B cell (primary cell): ENCODE results near the gene UTP25. TPM values are rescaled to one million over a fixed set of nuclear protein-coding genes. Genes with fewer than 3 reads are reported as not detected.

ENCODE experiments used
- ATAC-seq: fragments of 200-7000 bp; cut with Tn5 transposase; one replicate; pipeline ENCODE4 v1.10.0; 2021; ENCODE audit warnings: low read depth, mild to moderate bottlenecking, moderate number of reproducible peaks, moderate library complexity
- CTCF ChIA-PET: fragments of 350-600 bp; sonication (Branson Sonifier 250); formaldehyde crosslinking; loops from one replicate; lab custom pipeline; 2021; ENCODE audit warnings: antibody characterized with exemption, inconsistent platforms; lab: Charles Lee
- POLR2A ChIA-PET: fragments of 350-600 bp; sonication (Branson Sonifier 250); formaldehyde crosslinking; loops from one replicate; lab custom pipeline; 2021; ENCODE audit warnings: antibody characterized with exemption; lab: Charles Lee
- DNase-seq: peaks from one replicate; pipeline ENCODE4 v3.0.0; 2013
- H2AFZ ChIP-seq: 2 replicates; pipeline ENCODE4 v1.6.1; 2012; ENCODE audit warnings: mild to moderate bottlenecking, low read depth, low read length; ENCODE audit not compliant: insufficient read depth, poor library complexity, severe bottlenecking
- H3K27ac ChIP-seq, 2 donors: 1 replicate in 1 of 2; 2 replicates in 1 of 2; pipeline ENCODE4 v1.5.1; 2012 to 2013; ENCODE audit warnings: low read length in 2 of 2, mild to moderate bottlenecking in 2 of 2, moderate library complexity in 1 of 2
- H3K27me3 ChIP-seq, 4 experiments: fragments of 200-600 bp in 1 of 4; sonication (generic) in 1 of 4; replicated peaks in 1 of 4; 1 replicate in 2 of 4; 2 replicates in 2 of 4; pipeline versions ENCODE4 v1.6.1 to v1.7.0; 2013 to 2016; ENCODE audit warnings: low read length in 3 of 4, mild to moderate bottlenecking in 2 of 4, mixed read lengths in 1 of 4, moderate library complexity in 1 of 4; ENCODE audit not compliant: insufficient read depth in 4 of 4, control insufficient read depth in 3 of 4; ENCODE audit errors: control extremely low read depth in 1 of 4
- H3K36me3 ChIP-seq, 2 experiments: replicated peaks in 1 of 2; 1 replicate in 1 of 2; 2 replicates in 1 of 2; pipeline versions ENCODE4 v1.6.1 to v1.7.1; 2013; ENCODE audit warnings: low read length in 1 of 2; ENCODE audit not compliant: insufficient read depth in 2 of 2, control insufficient read depth in 1 of 2; ENCODE audit errors: control extremely low read depth in 1 of 2, extremely low read depth in 1 of 2
- H3K4me1 ChIP-seq, 2 donors: fragments of 200-600 bp in 1 of 2; sonication (generic) in 1 of 2; 1 replicate in 1 of 2; 2 replicates in 1 of 2; pipeline versions ENCODE4 v1.5.1 to v1.6.1; 2013 to 2017; ENCODE audit warnings: low read length in 2 of 2; ENCODE audit not compliant: control insufficient read depth in 2 of 2, insufficient read depth in 2 of 2
- H3K4me2 ChIP-seq: replicated peaks from 2 replicates; pipeline ENCODE3; 2012; ENCODE audit warnings: mild to moderate bottlenecking, low read depth, low read length; ENCODE audit not compliant: poor library complexity, severe bottlenecking
- H3K4me3 ChIP-seq, 5 experiments: fragments of 200-600 bp in 1 of 5; sonication (generic) in 1 of 5; 1 replicate in 3 of 5; 2 replicates in 2 of 5; pipeline versions ENCODE4 v1.5.1 to v1.7.0; 2011 to 2016; ENCODE audit warnings: low read length in 4 of 5, mild to moderate bottlenecking in 4 of 5, low read depth in 2 of 5, control low read depth in 1 of 5, moderate library complexity in 1 of 5; ENCODE audit not compliant: insufficient read depth in 1 of 5; ENCODE audit errors: control extremely low read depth in 1 of 5, extremely low read depth in 1 of 5
- H3K79me2 ChIP-seq: fragments of 200-600 bp; sonication (generic); one replicate; pipeline ENCODE4 v1.6.0; 2016; ENCODE audit warnings: low read length; ENCODE audit not compliant: control insufficient read depth, insufficient read depth
- H3K9ac ChIP-seq: fragments of 200-600 bp; sonication (generic); 2 replicates; pipeline ENCODE4 v1.6.1; 2017; ENCODE audit warnings: mild to moderate bottlenecking, low read length, moderate library complexity
- H3K9me3 ChIP-seq, 3 donors: one replicate each; pipeline versions ENCODE4 v1.6.1 to v1.7.1; 2013; ENCODE audit warnings: low read length in 2 of 3; ENCODE audit not compliant: control insufficient read depth in 2 of 3, insufficient read depth in 1 of 3; ENCODE audit errors: control extremely low read depth in 1 of 3
- H4K20me1 ChIP-seq: 2 replicates; pipeline ENCODE4 v1.6.0; 2012; ENCODE audit warnings: mild to moderate bottlenecking, low read length; ENCODE audit not compliant: insufficient read depth, control insufficient read depth, poor library complexity, severe bottlenecking
- H3K27ac Mint-ChIP-seq: one replicate; pipeline ENCODE4 v1.8.0; 2021; ENCODE audit warnings: mixed read lengths
- H3K27me3 Mint-ChIP-seq: one replicate; pipeline ENCODE4 v1.8.0; 2021; ENCODE audit warnings: mixed read lengths
- H3K4me1 Mint-ChIP-seq: one replicate; pipeline ENCODE4 v1.8.0; 2021; ENCODE audit warnings: mixed read lengths
- H3K4me3 Mint-ChIP-seq: one replicate; pipeline ENCODE4 v1.8.0; 2021; ENCODE audit warnings: mixed read lengths
- H3K9me3 Mint-ChIP-seq: one replicate; pipeline ENCODE4 v1.8.0; 2022; ENCODE audit warnings: mixed read lengths; ENCODE audit not compliant: insufficient read depth
- CTCF ChIP-seq: fragments of 200-600 bp; IDR thresholded peaks from one replicate; pipeline ENCODE4 v1.8.0; 2022; ENCODE audit warnings: antibody characterized with exemption, mild to moderate bottlenecking
- EZH2 ChIP-seq: IDR thresholded peaks from 2 replicates; pipeline ENCODE4 v1.6.1; 2012; ENCODE audit warnings: borderline replicate concordance, low read depth, mild to moderate bottlenecking, moderate library complexity, low read length; ENCODE audit not compliant: insufficient read depth, poor library complexity, severe bottlenecking
- WGBS: methylation state at CpG from one replicate; pipeline ENCODE4 v1.1.5; 2013; ENCODE audit warnings: missing lambda C conversion rate; ENCODE audit not compliant: insufficient coverage; 5-methylcytosine and 5-hydroxymethylcytosine counted together
- intact Hi-C: fragments of 100-400 bp; cut with micrococcal nuclease; formaldehyde crosslinking; loops from one replicate; pipeline ENCODE4 v1.10.0; 2022
- polyA plus RNA-seq: library from polyadenylated mRNA; depleted of rRNA; stranded (reverse); fragments of >200 nt; gene quantifications from 2 replicates; pipeline ENCODE4 v1.2.3, GENCODE V29; 2012
- total RNA-seq, 2 donors: library from RNA; stranded (reverse); fragments of 120-200 nt in 1 of 2; gene quantifications; 1 replicate in 1 of 2; 2 replicates in 1 of 2; pipeline versions ENCODE4 v1.2.3 to v1.2.4, GENCODE V29; 2013 to 2022

UTP25 gene
- total and polyA plus RNA-seq, 2 donors (not counting 1 experiment from before 2014, with no cell fraction given), result 6.2 to 16.6 TPM

GRCh38 chr1:209869291-209870149 lies 41.7 kb downstream of the UTP25 start:
- ChIA-PET POLR2A (no interaction called here), CTCF (interaction anchor here (1.2 to 1.9 kb wide), 2 partner anchors 9 to 11 kb away, joined by 4 to 8 read pairs; no protein-coding TSS in a partner anchor)
- H3K4me2 ChIP-seq, result no peak overlapping the region
- H3K27ac ChIP-seq, result no peak overlapping the region
- Mint-ChIP-seq H3K27me3 (peaks cover 50% of the 10 kb centered on the region), H3K4me3 (no peak overlapping the region), H3K27ac (no peak overlapping the region), H3K4me1 (no peaks in the 10 kb centered on the region), H3K9me3 (peaks cover 4% of the 10 kb centered on the region)
- no peak overlapping the region for H2AFZ ChIP-seq
- DNase-seq (no peak), ATAC-seq (no peak)
- H3K27me3 ChIP-seq, result peaks cover 0 to 5% (median 1%) of the 10 kb centered on the region in 4 experiments
- H3K36me3 ChIP-seq, result no peaks in the 10 kb centered on the region
- no peak for TF ChIP-seq EZH2
- no peak for TF ChIP-seq CTCF
- intact Hi-C loops, result no loop called here
- H3K9me3 ChIP-seq, result peaks cover 0 to 7% (median 0%) of the 10 kb centered on the region in 3 donors
- H3K79me2 ChIP-seq, result no peaks in the 10 kb centered on the region
- no peaks in the 10 kb centered on the region for H4K20me1 ChIP-seq
- no peak overlapping the region for H3K4me3 ChIP-seq
- H3K4me1 ChIP-seq, result no peaks in the 10 kb centered on the region
- 100% methylated on average over 2 of the region's 2 CpGs for WGBS
- H3K9ac ChIP-seq, result no peak overlapping the region
